Tibial nerve (tissue), 3 donors: Measurements from ENCODE around the gene NTNG2.

Source experiments
- CTCF ChIP-seq, 5 experiments: fragments of 200-600 bp in 3 of 5; fragments of 450-650 bp in 2 of 5; sonication (generic) in 3 of 5; IDR thresholded peaks; one replicate each; pipeline ENCODE4 v1.5.1; 2016 to 2019; ENCODE audit warnings: antibody characterized with exemption in 5 of 5, mild to moderate bottlenecking in 3 of 5, moderate library complexity in 2 of 5
- POLR2A ChIP-seq, 2 donors: fragments of 450-650 bp; IDR thresholded peaks; one replicate each; pipeline ENCODE4 v1.6.1; 2017; ENCODE audit warnings: antibody characterized with exemption in 2 of 2, mild to moderate bottlenecking in 2 of 2, moderate library complexity in 2 of 2

- no peak for TF ChIP-seq CTCF (IDR thresholded peaks at IDR 0.05)
- TF ChIP-seq POLR2A (IDR thresholded peaks at IDR 0.05) = no peak
Measured at GRCh38 chr9:132287256-132287760, 125.5 kb downstream of the NTNG2 start.
